GM19239 (cell line): ENCODE results near the gene ZNG1C.
"Not testable (repeated sequence)": the region's sequence is repeated elsewhere in the genome, so short reads cannot be mapped to it uniquely, and the experiment has no call there.

Experiments used
- DNase-seq: peaks from one replicate; pipeline ENCODE4 v3.0.0; 2011; ENCODE audit warnings: low spot score; ENCODE audit not compliant: insufficient read length
- FAIRE-seq: peaks from 2 replicates; lab custom pipeline; 2011; peaks lifted over from hg19 to GRCh38; lab: Jason Lieb, UNC

Gene ZNG1C

DNA sequence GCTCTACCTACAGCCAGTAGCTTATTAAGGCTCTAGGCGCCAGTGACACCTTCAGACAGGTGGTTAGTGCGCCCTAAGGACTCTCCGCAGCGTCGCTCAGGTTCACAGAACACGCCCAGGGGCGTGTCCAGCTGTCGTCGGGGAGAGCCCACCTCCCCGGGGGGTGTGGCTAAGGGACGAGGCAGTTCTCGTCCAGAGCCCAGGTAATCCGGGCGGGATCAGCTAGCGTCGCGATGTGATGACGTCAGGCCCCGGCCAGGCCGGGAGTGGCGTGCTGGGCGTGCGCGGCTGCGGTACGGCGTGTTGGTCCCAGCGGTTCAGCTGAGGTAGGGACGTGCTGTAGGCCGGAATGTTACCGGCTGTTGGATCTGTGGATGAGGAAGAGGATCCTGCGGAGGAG lies at the start of gene ZNG1C:
Gene ZNG1C, plus strand, starts transcription at position 301 of the 400 bp plus-strand sequence. Its CDS starts 49 bp downstream, at position 350.
- DNase-seq, FAIRE-seq: not testable (repeated sequence)

DNA sequence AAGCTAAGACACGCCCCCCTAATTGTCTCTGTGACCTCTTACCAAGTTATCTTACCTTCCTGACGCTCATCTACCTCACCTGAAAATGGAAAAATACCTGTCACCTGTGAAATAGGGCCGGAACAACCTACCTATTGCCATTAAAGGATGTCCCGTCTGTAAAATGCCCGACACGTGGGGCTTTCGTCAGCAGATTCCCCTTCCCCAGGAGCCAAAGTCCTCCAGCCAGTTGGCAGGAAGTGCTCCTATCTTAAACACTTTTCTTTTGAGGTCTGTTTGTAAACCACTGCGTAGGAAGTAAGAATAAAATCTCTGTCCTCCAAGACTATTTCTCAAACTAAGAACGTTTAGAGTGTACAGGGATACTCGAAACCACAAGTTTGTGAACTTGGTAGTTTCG lies 654 bp downstream of the ZNG1C start:
- not testable (repeated sequence) for DNase-seq, FAIRE-seq

DNA sequence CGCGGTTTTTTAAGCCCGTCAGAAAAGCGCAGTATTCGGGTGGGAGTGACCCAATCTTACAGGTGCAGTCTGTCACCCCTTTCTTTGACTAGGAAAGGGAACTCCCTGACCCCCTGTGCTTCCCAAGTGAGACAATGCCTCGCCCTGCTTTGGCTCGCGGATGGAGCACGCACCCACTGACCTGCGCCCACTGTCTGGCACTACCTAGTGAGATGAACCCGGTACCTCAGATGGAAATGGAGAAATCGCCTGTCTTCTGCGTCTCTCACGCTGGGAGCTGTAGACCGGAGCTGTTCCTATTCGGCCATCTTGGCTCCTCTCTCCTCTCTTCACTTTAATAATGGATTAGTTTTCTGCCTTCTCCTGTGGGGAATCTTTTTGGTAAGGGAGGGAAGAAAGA lies 39.3 kb downstream of the ZNG1C start:
- DNase-seq, FAIRE-seq: not testable (repeated sequence)

DNA sequence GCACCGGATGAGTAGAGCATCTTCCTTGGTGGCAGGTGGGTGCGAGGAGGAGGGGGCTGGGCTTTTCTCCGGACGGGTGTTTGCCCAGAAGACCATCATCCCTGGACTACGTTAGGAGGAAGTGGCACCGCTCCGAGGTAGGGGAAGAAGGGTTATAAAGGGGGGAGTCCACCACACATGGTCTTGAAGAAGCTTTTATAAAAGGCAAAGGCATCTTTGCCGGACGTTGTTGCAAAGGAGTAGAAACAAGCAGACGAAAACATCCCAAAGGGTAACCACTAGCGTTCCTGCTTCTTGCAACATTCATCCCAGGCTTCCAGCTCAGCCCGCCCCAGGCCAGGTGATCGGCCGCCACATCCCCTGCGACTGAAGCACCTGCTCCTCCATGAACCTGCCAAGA lies 60.8 kb downstream of the ZNG1C start, which contains the start of gene FOXD4L3:
Gene FOXD4L3, plus strand, starts transcription at position 301 of the 400 bp plus-strand sequence. Its CDS starts 85 bp downstream, at position 386.
- not testable (repeated sequence) for DNase-seq, FAIRE-seq

DNA sequence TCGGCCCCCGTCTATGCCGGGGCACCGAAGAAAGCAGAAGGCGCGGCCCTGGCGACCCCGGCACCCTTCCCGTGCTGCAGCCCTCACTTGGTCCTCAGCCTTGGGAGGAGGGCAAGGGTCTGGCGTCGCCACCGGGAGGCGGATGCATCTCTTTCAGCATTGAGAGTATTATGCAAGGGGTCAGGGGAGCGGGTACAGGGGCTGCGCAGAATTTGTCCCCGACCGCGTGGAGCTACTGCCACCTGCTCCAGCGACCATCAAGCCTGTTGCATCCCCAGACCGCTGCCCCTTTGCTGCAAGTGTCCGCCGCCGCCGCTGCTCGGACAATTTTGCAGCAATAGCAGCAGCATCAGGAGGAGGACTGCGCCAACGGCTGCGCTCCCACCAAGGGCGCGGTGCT lies 62.0 kb downstream of the ZNG1C start:
- DNase-seq, FAIRE-seq: not testable (repeated sequence)

DNA sequence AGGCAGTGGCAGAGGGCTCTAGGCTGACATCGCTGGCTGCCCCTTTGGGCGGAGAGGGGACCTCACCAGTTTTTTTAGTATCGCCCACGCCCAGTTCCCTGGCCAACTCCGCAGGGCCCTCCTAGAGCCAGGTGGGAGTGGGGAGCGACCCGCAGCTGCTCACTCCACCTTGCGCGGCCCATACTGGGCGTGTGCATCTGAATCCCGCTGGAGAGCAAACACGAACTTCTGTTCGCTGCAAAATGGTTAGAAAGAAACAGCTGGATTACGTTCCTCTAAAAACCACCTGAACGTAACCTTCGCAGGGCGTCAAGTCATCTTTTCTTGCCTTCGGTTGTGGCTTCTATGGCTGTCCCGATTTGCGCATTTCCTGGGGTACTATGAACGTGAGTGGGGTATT lies 62.4 kb downstream of the ZNG1C start:
- not testable (repeated sequence) for FAIRE-seq, DNase-seq

DNA sequence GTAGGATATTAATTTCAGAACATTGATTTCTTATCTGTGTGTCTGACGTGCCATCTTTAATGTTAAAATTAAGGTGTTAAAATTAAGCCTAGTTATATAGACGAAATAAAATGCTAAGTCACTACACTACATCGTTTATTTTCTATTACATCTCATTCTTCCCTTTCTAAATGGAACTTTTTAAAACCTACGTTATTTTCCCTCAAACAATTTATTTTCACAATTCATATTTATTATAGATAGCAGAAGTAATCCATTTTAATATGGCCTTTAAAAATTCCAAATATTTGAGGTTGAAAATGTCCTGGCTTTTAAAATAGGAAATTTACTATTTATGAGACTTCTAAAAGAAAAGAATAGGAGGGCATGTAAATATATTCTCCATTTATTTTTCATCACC lies 63.0 kb downstream of the ZNG1C start:
- DNase-seq, FAIRE-seq: not testable (repeated sequence)

DNA sequence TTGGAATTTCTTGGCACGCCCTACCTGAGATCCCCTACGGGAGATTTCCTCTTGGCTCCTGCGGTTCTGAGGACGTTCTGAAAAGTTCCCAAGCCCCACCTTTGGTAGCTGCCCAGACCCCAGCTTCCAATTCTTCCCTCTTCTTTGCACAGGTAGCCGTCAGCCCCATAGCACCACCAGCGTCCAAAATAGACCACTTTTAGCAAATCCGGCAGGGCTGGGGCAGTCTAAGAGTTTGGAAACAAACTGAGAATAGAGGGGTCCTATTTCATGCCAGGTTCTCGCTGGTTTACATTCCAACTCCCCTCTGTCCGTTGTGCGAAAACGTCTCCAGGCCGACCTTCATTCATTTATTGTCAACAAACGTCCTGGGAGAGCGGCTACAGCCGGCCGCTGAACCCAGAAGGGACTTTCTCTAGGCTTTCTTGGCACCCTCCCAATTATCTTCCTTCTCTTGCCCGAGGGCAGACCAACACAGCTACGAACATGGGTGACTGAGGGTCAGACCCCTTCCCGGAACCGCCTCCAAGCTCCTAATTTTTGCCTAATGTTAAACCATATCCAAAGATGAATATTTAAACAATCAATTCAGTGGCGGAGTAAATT lies 64.0 kb downstream of the ZNG1C start:
- DNase-seq, FAIRE-seq: not testable (repeated sequence)

DNA sequence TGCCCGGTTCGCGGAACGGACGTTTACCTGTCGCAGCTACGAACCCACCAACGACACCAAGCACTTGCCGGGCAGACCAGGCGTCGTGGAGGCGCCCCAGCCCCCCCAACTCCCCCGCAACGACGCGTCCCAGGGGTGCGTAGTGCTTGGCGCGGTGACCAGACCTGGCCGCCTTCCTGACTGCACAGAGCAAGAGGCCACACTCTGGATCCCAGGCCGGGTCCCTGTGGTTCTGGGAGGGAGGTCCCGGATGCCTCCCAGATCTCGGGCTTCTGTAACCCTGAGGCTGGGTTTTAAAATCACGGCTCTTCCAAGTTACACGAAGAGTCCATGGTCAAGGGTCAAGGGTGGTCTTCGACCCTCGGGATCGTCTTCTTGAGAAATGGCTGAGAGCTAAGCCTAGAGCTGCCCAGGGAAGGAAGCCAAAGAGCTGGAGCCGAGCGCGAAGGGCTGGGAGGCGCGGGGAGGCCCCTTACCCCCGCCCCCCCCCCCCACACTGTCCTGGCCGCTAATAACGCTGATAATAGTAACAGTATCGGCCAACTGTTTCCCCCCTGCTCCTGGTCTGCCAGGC lies 64.7 kb downstream of the ZNG1C start:
- FAIRE-seq, DNase-seq: not testable (repeated sequence)

DNA sequence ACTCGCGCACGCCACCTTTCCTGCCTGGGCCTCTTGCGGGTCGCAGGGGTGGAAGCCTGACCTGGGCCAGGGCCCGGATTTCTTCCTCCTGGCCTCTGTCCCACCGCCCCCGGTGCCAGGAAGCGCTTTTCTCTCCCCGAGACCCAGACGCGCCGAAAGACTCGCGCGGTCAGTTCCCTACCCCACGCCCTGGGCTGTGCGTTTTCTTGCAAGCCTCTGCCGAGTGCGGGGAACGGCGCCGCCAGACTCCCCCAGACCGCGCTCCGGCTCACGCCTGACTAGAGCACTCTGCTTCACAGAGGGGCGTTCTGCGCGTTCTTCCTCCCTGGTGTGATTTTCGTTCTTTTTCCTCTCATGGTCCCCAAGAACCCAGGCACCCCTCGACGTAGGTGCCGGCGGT lies 65.3 kb downstream of the ZNG1C start:
- not testable (repeated sequence) for DNase-seq, FAIRE-seq

DNA sequence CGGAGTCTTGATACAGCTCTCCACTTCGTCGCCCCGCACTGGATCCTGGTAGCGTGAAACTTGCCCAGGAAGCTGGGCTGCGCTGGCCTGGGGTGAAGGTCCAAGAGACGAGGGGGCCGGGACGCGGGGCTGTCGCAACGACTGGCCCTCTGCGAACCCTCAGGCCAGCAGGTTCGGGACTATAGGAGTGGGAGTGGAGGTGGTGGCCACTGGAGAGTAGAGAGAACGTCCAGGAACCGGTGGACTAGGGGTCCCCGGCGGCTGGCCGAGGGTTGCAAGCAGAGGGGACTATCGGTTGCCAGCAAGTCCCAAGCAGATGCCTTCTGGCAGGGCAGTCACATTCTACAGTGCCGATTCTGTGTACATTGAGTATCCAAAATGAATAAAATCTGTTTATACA lies 65.9 kb downstream of the ZNG1C start:
- not testable (repeated sequence) for DNase-seq, FAIRE-seq

DNA sequence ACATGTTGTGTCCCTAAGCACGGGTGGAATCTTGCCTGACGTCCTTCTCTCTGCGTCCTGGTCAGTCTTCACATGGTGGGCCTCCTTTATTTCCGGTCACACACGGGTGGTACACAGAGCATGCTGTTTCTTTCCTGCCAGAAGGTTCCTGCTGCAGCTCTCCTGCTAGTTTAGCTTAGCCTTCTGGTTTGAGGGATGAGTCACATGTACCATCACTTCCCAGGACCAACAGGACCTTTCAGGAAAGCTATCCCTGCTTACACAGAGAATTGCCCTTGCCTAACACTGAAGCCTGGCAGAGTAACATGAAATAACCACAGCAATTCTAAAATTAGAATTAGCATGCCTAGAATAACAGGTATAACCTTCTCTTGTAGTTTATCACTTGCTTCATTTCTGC lies 69.4 kb downstream of the ZNG1C start:
- not testable (repeated sequence) for FAIRE-seq, DNase-seq

DNA sequence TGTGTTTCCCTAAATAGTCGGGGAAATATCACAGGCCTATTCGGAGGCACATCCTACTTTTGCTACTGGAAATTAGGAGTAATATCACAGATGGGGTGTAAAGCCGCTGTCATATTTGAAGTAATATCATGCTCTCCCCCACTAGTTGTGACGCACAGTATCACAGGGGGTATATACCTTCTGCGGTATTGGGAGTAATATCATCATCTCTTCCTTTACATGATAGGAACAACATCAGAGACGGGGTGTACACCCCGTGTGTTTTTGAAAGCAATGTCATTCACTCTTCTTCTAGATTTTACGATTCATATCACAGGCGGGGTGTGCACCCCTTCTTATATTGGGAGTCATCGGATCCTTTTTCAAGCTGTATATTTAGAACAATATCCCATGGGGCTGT lies 76.4 kb downstream of the ZNG1C start:
- not testable (repeated sequence) for FAIRE-seq, DNase-seq

DNA sequence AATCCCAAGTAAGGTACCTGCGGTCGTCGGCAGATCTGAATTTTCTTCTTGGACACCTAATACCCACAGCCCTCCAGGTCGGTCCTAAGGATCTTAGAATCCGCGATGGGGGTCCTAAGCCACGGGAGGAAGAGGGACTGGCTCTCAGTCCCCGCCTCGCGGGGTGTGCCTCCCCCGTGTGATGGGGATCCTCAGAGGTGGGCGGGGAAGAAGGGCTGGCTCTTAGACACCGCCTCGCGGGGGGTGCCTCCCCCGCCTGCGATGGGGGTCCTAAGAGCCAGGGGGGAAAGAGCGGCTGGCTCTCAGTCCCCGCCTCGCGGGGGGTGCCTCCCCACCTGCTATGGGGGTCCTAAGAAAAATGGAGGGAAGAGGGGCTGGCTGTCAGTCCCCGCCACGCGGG lies 82.0 kb downstream of the ZNG1C start:
- DNase-seq, FAIRE-seq: not testable (repeated sequence)

DNA sequence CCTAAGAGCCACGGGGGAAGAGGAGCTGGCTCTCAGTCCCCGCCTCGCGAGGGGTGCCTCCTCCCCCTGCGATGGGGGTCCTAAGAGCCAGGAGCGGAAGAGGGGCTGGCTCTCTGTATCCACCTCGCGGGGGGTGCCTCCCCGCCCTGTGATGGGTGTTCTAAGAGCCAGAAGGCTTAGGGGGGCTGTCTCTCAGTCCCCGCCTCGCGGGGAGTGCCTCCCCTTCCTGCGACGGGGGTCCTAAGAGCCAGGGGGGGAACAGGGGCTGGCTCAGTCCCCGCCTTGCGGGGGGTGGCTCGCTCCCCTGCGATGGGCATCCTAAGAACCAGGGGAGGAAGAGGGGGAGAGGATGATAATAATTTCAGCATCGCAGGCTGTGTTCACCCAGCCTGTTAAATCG lies 82.7 kb downstream of the ZNG1C start:
- DNase-seq, FAIRE-seq: not testable (repeated sequence)

DNA sequence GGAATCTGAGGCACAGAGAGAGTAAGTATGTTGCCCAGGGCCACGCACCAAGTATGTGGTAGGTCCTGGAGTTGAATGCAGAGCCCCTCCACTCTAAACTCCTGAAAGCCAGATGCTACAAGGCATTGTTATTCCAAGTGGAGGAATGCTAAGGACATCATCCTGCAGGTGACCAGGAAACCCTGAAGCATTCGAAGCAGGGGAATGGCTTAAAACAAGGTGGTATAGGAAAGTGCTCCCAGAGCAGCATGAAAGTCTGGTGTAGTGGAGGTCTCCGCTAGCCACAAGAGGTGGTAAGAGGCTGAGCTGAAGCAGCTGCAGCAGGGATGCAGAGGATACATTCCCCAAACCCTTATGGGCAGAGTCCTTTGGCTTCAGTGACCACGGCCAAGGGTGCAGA lies 87.3 kb downstream of the ZNG1C start:
- not testable (repeated sequence) for DNase-seq, FAIRE-seq

DNA sequence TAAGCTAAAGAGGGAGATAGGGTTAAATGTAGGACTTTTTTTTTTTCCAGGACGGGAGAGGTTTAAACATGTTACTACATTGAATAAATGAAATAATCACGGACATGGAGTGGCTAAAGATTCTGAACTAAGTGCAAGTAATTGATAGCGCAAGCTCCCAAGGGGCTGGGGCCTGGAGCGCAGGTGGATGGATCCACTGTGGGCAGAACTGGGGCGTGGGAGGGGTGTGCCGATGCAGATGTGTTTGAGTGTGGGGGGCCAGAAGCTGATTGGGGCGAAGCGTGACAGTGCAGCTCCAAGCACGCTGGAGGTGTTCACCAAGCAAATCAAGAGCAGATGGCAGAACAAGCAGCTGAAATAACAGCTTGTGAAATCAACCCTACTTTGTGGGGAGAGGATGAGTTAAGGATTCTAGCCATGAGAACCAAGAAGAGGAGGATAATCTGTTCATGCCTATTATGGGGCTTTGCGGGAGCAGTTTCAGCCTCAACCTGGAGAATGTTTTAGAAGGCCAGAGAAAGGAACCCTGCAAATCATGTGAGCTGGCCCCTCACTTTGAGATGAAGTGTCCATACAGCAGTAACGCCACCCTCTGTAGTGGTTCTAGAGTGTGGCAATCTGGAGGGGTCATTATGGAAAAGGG lies 88.9 kb downstream of the ZNG1C start:
- DNase-seq, FAIRE-seq: not testable (repeated sequence)

DNA sequence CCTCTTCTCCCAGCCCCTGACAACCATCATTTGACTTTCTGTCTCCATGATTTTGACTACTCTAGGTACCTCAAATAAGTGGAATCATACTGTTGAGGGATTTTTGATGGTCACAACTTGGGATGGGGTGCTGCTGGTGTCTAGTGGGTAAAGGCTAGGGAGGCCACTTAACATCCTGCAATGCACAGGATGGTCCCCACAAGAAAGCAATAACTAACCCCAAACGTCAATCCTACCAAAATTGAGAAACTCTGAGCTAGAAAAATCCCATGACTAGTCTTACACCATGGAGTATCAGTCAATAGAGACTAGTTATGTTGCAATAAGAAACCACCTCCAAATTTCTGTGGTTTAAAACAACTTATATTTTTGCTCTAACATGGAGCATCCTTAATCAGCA lies 90.3 kb downstream of the ZNG1C start:
- not testable (repeated sequence) for DNase-seq, FAIRE-seq

DNA sequence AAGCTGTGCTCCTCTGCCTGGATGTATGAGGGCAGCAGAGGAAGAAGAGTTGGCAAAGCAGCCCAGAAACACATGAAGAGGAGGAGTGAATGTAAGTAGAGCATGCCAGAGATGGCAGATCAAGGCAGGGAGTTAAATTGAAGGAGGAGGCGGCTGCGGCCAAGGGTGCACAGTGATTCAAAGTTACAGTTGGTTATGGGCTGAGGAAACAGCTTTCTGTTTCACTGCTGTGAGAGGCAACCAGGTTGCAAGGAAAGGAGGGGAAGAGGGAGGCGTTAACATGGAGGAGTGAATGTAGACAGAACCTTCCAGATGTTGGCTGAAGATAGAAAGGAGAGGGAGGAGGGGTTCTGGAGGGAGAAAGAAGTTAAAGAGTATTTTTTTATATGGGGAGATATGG lies 94.2 kb downstream of the ZNG1C start:
- DNase-seq, FAIRE-seq: not testable (repeated sequence)

DNA sequence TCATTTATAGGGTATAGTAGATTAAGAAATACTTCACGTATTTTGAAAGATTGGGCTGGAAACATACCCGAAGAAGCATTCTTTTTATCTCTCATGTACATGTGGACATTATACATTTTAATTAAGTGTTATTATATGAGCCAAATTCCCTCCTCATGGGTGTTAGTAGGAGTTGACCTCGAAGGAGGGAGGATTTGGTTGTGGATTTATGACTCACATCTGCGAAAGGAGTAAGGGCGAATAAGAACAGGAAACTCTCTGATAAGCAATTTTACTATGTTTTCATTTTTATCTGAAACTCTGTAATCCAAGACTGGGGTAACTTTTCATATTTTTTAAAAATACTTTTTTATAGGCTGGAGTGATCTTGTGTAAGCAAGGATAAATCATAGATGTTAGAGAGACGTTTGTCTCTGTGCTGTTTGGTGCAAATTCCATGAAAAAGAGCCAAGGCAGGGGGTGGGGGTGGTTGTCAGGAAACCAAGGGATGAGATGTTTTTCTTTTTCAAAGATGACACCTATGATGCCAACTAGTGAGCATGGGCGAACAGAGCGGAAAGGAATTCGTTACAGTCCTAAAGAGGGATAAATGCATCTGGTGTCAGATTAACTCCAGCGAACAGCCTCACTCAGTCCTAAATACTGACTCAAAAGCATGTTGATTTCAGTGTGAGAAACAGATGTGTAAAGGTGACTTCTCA lies 95.0 kb downstream of the ZNG1C start:
- not testable (repeated sequence) for FAIRE-seq, DNase-seq
